ENCODE data around the gene HTR2B. TPM values are rescaled to one million over a fixed set of nuclear protein-coding genes. Genes with fewer than 3 reads are reported as not detected.

HTR2B gene
- total RNA-seq, 1 experiment from 2014 or later = not detected

DNA sequence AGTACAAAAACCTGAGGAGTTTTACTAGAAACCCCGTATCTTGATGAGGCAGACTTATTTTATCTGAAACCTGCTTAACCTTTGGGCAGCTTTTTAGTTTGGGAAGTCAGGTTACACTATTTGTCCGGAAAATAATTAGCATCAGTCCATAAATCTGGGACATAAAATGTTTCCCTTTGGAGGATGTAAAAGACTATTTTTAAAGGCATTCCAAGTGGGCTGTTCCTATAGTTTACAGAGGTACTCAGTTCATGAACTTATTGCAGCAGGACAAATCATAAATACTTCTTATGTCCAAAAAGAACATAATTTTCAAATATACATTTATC lies 6.3 kb downstream of the HTR2B start:
- ChIA-PET POLR2A (no interaction called here), RAD21 (ENCODE audit: low non-redundant PET in 1 of 2, low total read pairs in 2 of 2, uncharacterized antibody in 2 of 2, unreplicated experiment in 2 of 2) (no interaction called here), CTCF (no interaction called here)
- ATAC-seq (no peak), DNase-seq (ENCODE audit: low read depth, low spot score) (no peak)
- no peak for TF ChIP-seq CBX3 (IDR thresholded peaks at IDR 0.05; ENCODE audit: low read depth)
- TF ChIP-seq EZH2 (IDR thresholded peaks at IDR 0.05) = no peak
- no peak for TF ChIP-seq RAD21 (IDR thresholded peaks at IDR 0.05; ENCODE audit: low read depth)
- H4K20me1 ChIP-seq (ENCODE audit: insufficient read depth) = 0 out of 2 replicates have a peak, but pooled peaks cover 9% of the 10 kb centered on the region
- no peaks in the 10 kb centered on the region for H3K4me1 ChIP-seq (ENCODE audit: control insufficient read depth in 1 of 2, insufficient read depth in 2 of 2, low read length in 2 of 2)
- no peak overlapping the region for H3K4me3 ChIP-seq (replicated peaks in 1 of 2; ENCODE audit: low read depth in 1 of 2, low read length in 2 of 2)
- no peak overlapping the region for H3K27ac ChIP-seq (ENCODE audit: low read depth, low read length)
- H3K9ac ChIP-seq (ENCODE audit: low read length) = no peak overlapping the region
- intact Hi-C loops (cut with micrococcal nuclease) = no loop called here
- H3K36me3 ChIP-seq (ENCODE audit: control insufficient read depth in 1 of 2, insufficient read depth in 2 of 2, low read length in 2 of 2) = peaks cover 0 to 4% of the 10 kb centered on the region in 2 experiments; a peak in 1 of 4 replicates
- peaks cover 13% of the 10 kb centered on the region; the same call in 1 of the 2 replicates for H3K79me2 ChIP-seq (ENCODE audit: insufficient read depth, low read length)
- H2AFZ ChIP-seq (ENCODE audit: low read depth, low read length, poor library complexity, severe bottlenecking) = no peak overlapping the region
- H3K4me2 ChIP-seq (ENCODE audit: low read length) = no peak overlapping the region
- H3K9me2 ChIP-seq (ENCODE audit: insufficient read depth) = no peaks in the 10 kb centered on the region
- no TSS peak for BruUV-seq (replicated peaks)
- no peaks in the 10 kb centered on the region for H3K9me3 ChIP-seq (ENCODE audit: control insufficient read depth in 1 of 2, insufficient read depth in 1 of 2, low read depth in 1 of 2, low read length in 2 of 2)
- H3K27me3 ChIP-seq (ENCODE audit: insufficient read depth, low read length) = no peaks in the 10 kb centered on the region

DNA sequence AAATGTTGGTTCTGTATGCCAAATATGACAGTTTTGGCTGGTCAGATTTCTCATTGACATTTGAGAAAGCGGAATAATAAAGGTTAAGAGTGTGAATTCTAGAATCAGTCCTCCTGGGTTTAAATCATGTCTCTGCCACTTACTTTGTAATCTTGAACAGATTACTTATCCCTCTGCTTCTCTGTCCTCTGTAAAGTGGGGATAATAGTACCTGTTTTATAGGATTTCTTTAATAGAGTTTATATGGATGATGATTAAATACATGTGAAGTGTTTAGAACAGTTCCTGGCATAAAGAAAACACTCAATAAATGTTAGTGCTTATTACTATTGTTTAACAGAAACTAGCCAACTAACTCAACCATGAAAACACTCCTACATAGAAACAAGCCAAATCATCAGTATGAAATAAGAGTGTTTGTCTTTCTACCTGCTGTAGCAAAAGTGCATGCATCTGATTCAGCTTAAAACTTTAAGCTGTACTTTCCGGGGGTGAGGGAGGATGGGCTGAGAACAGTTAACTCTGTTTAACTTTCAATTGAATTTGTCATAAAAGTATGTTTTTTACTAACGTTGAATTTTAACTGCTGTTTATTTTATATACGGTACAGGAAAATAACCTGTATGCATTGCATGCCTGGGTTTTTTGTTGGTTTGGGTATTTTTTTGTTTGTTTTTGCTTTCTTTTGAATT lies 6.8 kb downstream of the HTR2B start:
- CTCF ChIA-PET = no interaction called here

More for the DNA sequence above, 6.8 kb downstream of the HTR2B start:
- peaks cover 18% of the 10 kb centered on the region; the same call in 1 of the 2 replicates for H3K79me2 ChIP-seq (ENCODE audit: insufficient read depth, low read length)
- no peak for DNase-seq (ENCODE audit: low read depth, low spot score)
- TF ChIP-seq ELF1 (IDR thresholded peaks at IDR 0.05; ENCODE audit: borderline replicate concordance, low read depth) = no peak
- intact Hi-C loops (cut with micrococcal nuclease) = no loop called here
- peaks cover 0 to 4% of the 10 kb centered on the region in 2 experiments; a peak in 1 of 4 replicates for H3K36me3 ChIP-seq (ENCODE audit: control insufficient read depth in 1 of 2, insufficient read depth in 2 of 2, low read length in 2 of 2)
- no peak overlapping the region for H3K9ac ChIP-seq (ENCODE audit: low read length)
- RAD21 ChIA-PET (ENCODE audit: low non-redundant PET in 1 of 2, low total read pairs in 2 of 2, uncharacterized antibody in 2 of 2, unreplicated experiment in 2 of 2) = no interaction called here
- no peak overlapping the region for H3K27ac ChIP-seq (ENCODE audit: low read depth, low read length)
- ATAC-seq = no peak
- H3K9me3 ChIP-seq (ENCODE audit: control insufficient read depth in 1 of 2, insufficient read depth in 1 of 2, low read depth in 1 of 2, low read length in 2 of 2) = no peaks in the 10 kb centered on the region
- H3K4me2 ChIP-seq (ENCODE audit: low read length) = no peak overlapping the region
- no peak overlapping the region for H2AFZ ChIP-seq (ENCODE audit: low read depth, low read length, poor library complexity, severe bottlenecking)
- POLR2A ChIA-PET = no interaction called here
- BruUV-seq (replicated peaks) = no TSS peak
- no peaks in the 10 kb centered on the region for H3K27me3 ChIP-seq (ENCODE audit: insufficient read depth, low read length)
- H3K4me1 ChIP-seq (ENCODE audit: control insufficient read depth in 1 of 2, insufficient read depth in 2 of 2, low read length in 2 of 2) = no peaks in the 10 kb centered on the region
- 0 out of 2 replicates have a peak, but pooled peaks cover 9% of the 10 kb centered on the region for H4K20me1 ChIP-seq (ENCODE audit: insufficient read depth)
- H3K4me3 ChIP-seq (replicated peaks in 1 of 2; ENCODE audit: low read depth in 1 of 2, low read length in 2 of 2) = no peak overlapping the region
- no peaks in the 10 kb centered on the region for H3K9me2 ChIP-seq (ENCODE audit: insufficient read depth)
